Kidney (tissue), 14 donors: ENCODE data around the gene NFE2. TPM values are rescaled to one million over a fixed set of nuclear protein-coding genes. Genes with fewer than 3 reads are reported as not detected.
A peak's percentile ranks its signal among the peaks of the same experiment; 100 is the strongest.
"Not testable (repeated sequence)": the region's sequence is repeated elsewhere in the genome, so short reads cannot be mapped to it uniquely, and the experiment has no call there.

Experiments used
- DNase-seq, 5 donors: peaks; one replicate each; pipeline ENCODE4 v3.0.0-alpha.2; 2013 to 2020
- FAIRE-seq: peaks from 2 replicates; lab custom pipeline; 2012; peaks lifted over from hg19 to GRCh38; lab: Jason Lieb, UNC
- H3K27ac ChIP-seq, 2 donors: one replicate each; pipeline ENCODE4 v1.7.0; 2013; ENCODE audit warnings: low read depth in 2 of 2, low read length in 2 of 2, inconsistent platforms in 1 of 2
- H3K27me3 ChIP-seq: one replicate; pipeline ENCODE4 v1.7.1; 2013; ENCODE audit warnings: low read length, inconsistent platforms; ENCODE audit not compliant: control insufficient read depth, insufficient read depth
- H3K36me3 ChIP-seq, 3 donors: one replicate each; pipeline versions ENCODE4 v1.7.0 to v1.7.1; 2013; ENCODE audit warnings: low read length in 3 of 3, control low read depth in 1 of 3, inconsistent platforms in 1 of 3; ENCODE audit not compliant: insufficient read depth in 3 of 3, control insufficient read depth in 2 of 3
- H3K4me1 ChIP-seq, 3 donors: one replicate each; pipeline versions ENCODE4 v1.7.0 to v1.7.1; 2013; ENCODE audit warnings: low read length in 3 of 3, inconsistent platforms in 1 of 3, low read depth in 1 of 3; ENCODE audit not compliant: control insufficient read depth in 2 of 3, insufficient read depth in 2 of 3
- H3K4me3 ChIP-seq, 3 donors: one replicate each; pipeline versions ENCODE4 v1.7.0 to v1.8.1; 2013; ENCODE audit warnings: low read length in 3 of 3, control low read depth in 1 of 3, inconsistent platforms in 1 of 3
- H3K9ac ChIP-seq, 3 donors: one replicate each; pipeline versions ENCODE4 v1.7.0 to v1.7.1; 2013; ENCODE audit warnings: low read length in 3 of 3, control low read depth in 1 of 3, inconsistent platforms in 1 of 3
- H3K9me3 ChIP-seq, 3 donors: one replicate each; pipeline versions ENCODE4 v1.7.0 to v1.7.1; 2013; ENCODE audit warnings: low read length in 3 of 3, control low read depth in 1 of 3, inconsistent platforms in 1 of 3; ENCODE audit not compliant: control insufficient read depth in 2 of 3, insufficient read depth in 1 of 3
- intact Hi-C: fragments of 100-400 bp; cut with DNase I; formaldehyde crosslinking; loops from one replicate; pipeline ENCODE4 v1.11.1; 2022
- polyA plus RNA-seq: library from polyadenylated mRNA; stranded (reverse); fragments of 350-450 nt; fragmentation: Illumina TruSeq; extraction: RNeasy Lipid Tissue Mini Kit (QIAGEN cat#74804); gene quantifications from one replicate; pipeline ENCODE4 v1.2.3, GENCODE V29; 2014; ENCODE audit warnings: low read depth, low replicate concordance; ENCODE audit not compliant: insufficient read depth
- total RNA-seq: library from RNA; stranded (reverse); fragmentation: NEBNext Ultra II Directional; extraction: Animal tissue kit (Norgen Biotek cat#: 25700); gene quantifications from one replicate; pipeline ENCODE4 v1.2.1, GENCODE V29; 2021
- TF ChIP-seq, protein P1 (sequence below): IDR thresholded peaks from 3 replicates; pipeline ENCODE4 v1.5.1; 2012; ENCODE audit warnings: mild to moderate bottlenecking, moderate library complexity, borderline replicate concordance; ENCODE audit not compliant: insufficient read depth; ENCODE audit errors: extremely low read depth
- donor health status: control.
- donor health status: control.
- donor health status: control.
- donor health status: control.
- donor health status: control.
- donor health status: DM: yes; HTN: yes; CAD: no.
- donor health status: Normal renal cell carcinoma (clear cell type).

Gene NFE2
- total and polyA plus RNA-seq, 2 donors from 2014 or later = 1.6 TPM; not detected in 1

DNA sequence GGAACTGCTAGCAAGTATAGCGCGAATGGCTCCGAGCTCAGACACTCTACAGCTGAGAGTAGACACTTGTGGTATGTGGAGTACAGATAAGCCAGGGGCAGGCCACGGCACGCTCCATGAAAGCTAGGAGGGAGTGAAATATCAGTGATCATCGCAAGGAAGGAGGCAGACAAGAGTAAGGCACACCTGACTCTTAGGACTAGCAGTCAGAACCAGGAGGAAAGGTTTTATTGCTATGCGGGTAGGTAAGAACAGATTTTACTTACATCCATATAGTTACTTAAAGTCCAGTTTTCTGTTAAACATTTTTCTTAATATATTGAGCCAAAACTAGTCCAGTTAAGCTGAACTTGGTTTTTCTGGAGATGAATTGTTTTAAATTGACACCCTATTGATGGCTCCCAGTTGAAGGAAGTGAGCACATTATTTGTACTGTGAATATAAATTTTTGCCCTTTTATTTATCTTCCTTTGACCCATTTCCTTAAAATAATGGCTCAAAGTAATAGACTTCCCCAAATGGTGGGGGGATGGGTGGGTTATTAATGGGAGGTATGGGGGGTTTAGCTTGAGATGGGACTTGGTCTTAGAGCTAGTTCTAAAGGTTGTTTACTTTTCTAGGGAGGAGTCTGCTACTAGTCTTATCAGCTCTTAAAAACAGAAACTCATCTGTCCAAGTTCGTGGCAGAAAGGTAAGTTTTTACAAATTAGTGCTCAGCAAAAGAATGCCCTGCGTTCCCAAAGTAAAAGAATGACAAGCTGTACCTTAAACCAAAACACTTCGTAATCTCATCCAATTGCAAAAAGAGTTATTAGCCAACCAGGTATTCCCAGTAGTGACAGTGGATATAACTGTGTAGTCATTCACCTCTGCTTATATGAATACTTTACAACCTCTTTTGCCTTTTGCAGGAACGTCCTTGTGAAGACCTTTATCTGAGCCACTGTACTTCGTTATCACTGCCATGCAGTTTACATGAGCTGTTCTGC is 14.5 kb downstream of the NFE2 start:
- no peaks in the 10 kb centered on the region for H3K27me3 ChIP-seq
- FAIRE-seq (no peak), DNase-seq (no peak)
- H3K4me3 ChIP-seq = no peak overlapping the region
- no peaks in the 10 kb centered on the region for H3K9me3 ChIP-seq
- no peak overlapping the region for H3K9ac ChIP-seq
- intact Hi-C loops = no loop called here
- H3K36me3 ChIP-seq = peaks cover 22 to 59% (median 42%) of the 10 kb centered on the region in 3 donors
- TF ChIP-seq, protein P1, sequence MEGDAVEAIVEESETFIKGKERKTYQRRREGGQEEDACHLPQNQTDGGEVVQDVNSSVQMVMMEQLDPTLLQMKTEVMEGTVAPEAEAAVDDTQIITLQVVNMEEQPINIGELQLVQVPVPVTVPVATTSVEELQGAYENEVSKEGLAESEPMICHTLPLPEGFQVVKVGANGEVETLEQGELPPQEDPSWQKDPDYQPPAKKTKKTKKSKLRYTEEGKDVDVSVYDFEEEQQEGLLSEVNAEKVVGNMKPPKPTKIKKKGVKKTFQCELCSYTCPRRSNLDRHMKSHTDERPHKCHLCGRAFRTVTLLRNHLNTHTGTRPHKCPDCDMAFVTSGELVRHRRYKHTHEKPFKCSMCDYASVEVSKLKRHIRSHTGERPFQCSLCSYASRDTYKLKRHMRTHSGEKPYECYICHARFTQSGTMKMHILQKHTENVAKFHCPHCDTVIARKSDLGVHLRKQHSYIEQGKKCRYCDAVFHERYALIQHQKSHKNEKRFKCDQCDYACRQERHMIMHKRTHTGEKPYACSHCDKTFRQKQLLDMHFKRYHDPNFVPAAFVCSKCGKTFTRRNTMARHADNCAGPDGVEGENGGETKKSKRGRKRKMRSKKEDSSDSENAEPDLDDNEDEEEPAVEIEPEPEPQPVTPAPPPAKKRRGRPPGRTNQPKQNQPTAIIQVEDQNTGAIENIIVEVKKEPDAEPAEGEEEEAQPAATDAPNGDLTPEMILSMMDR = no peak
- no peak overlapping the region for H3K27ac ChIP-seq
- H3K4me1 ChIP-seq = peaks cover 13 to 19% (median 14%) of the 10 kb centered on the region in 3 donors

DNA sequence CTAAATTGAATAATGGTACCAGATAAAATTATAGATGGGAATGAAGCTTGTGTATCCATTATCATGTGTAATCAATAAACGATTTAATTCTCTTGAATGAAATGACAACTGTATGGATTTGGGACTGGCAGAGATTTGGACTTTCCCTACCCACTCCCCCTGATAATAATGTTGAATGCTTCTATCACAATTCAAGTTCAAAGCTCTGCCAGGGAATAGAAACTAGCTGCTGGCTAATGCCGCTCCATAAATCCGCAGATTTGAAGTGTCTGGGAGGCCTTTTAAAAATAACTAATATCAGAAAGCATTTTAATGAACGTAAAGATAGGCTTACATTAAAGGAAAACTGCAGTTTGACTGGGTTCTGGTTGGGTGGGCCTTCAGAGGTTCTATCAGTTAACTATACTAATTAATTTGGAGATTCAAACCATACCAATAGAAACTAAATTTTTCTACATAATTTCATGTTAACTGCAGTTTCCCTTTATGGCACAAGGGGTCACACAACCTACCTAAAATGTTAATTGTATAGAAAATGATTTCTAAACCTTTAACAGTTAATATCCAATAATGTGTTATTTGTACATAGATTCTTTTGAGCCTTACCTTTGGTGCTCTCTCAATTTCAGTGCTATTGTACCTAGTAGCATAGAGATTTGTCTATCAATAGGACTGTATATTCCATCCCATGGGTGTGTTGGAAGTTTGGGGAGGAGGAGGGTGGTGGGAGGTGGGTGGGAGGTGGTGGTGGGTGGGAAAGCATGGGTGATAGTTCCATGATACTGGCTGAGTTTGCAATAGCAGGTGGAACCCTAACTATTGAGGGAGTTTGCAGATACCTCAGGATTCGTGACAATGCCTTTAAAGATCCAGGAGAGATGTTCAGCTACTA is 15.4 kb downstream of the NFE2 start:
- H3K36me3 ChIP-seq = peaks cover 22 to 60% (median 42%) of the 10 kb centered on the region in 3 donors
- no peak for FAIRE-seq

DNA sequence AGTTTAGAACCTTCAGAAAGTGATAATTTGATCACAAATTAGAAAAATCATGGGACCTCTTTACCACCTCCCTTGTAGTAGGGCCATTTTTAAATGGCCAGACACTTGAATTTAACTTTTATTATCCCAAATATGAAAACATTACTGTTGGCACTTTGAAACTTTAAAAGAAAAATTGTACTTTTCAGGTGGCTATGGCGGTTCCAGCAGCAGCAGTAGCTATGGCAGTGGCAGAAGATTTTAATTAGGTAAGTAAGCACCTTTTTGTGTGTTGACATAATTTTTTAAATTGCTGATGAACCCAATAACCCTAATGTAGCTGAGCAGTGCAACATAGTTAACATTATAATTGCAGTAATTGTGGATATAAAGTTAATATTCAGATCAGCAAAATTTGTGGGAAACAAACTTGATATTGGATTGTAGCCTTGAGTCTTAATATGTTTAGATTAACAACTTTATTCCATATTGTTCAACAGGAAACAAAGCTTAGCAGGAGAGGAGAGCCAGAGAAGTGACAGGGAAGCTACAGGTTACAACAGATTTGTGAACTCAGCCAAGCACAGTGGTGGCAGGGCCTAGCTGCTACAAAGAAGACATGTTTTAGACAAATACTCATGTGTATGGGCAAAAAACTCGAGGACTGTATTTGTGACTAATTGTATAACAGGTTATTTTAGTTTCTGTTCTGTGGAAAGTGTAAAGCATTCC is 16.6 kb downstream of the NFE2 start:
- intact Hi-C loops, DNase-seq, FAIRE-seq, H3K9me3 ChIP-seq, H3K27me3 ChIP-seq: not testable (repeated sequence)
- peaks cover 13 to 19% (median 14%) of the 10 kb centered on the region in 3 donors for H3K4me1 ChIP-seq
- H3K36me3 ChIP-seq = peaks cover 22 to 60% (median 42%) of the 10 kb centered on the region in 3 donors
- peak overlapping the region in 1 of 2 donors; percentile 7 for H3K27ac ChIP-seq
- peak overlapping the region in 1 of 3 donors; percentile 49 for H3K9ac ChIP-seq
- H3K4me3 ChIP-seq = peak overlapping the region in 2 of 3 donors; percentile 14 to 95

More for the DNA sequence above, 15.4 kb downstream of the NFE2 start:
- TF ChIP-seq, protein P1 = peak; percentile 7
- intact Hi-C loops = no loop called here
- DNase-seq = no peak
- H3K9me3 ChIP-seq = no peaks in the 10 kb centered on the region
- no peaks in the 10 kb centered on the region for H3K27me3 ChIP-seq
- H3K4me3 ChIP-seq = peak overlapping the region in 1 of 3 donors; percentile 12
- H3K4me1 ChIP-seq = peaks cover 13 to 19% (median 14%) of the 10 kb centered on the region in 3 donors
- no peak overlapping the region for H3K27ac ChIP-seq
- H3K9ac ChIP-seq = no peak overlapping the region
